HepG2 (cell line): Measurements from ENCODE around the gene CCDC142. TPM values are rescaled to one million over a fixed set of nuclear protein-coding genes. Genes with fewer than 3 reads are reported as not detected.

Experiments
- ARNT ChIP-seq: fragments of 450-650 bp; IDR thresholded peaks from 2 replicates; pipeline ENCODE4 v1.6.1; 2017
- FOXA3 ChIP-seq: IDR thresholded peaks from 2 replicates; pipeline ENCODE4 v1.6.1; 2016; ENCODE audit warnings: missing genetic modification reagents, missing compliant biosample characterization
- FOXK1 ChIP-seq: sonication (generic); formaldehyde crosslinking; IDR thresholded peaks from 2 replicates; pipeline ENCODE4 v1.4.0; 2020; ENCODE audit warnings: low read depth, missing genetic modification reagents, borderline replicate concordance
- FOXP1 ChIP-seq, 2 experiments: fragments of 450-650 bp in 1 of 2; IDR thresholded peaks; 2 replicates each; pipeline ENCODE4 v1.6.1; 2017 to 2018; ENCODE audit warnings: antibody characterized with exemption in 1 of 2
- GATA4 ChIP-seq: sonication (generic); IDR thresholded peaks from 2 replicates; pipeline ENCODE4 v1.6.1; 2016; ENCODE audit warnings: antibody characterized with exemption, low read depth, borderline replicate concordance
- GFI1 ChIP-seq: sonication (generic); formaldehyde crosslinking; IDR thresholded peaks from 2 replicates; pipeline ENCODE4 v1.5.0; 2020; ENCODE audit warnings: missing genetic modification reagents, mild to moderate bottlenecking, borderline replicate concordance
- HCFC1 ChIP-seq: fragments of 150-350 bp; IDR thresholded peaks from 2 replicates; pipeline ENCODE4 v1.6.1; 2014; ENCODE audit warnings: low read depth, low read length
- HHEX ChIP-seq: IDR thresholded peaks from 2 replicates; pipeline ENCODE4 v1.6.1; 2016; ENCODE audit warnings: control low read depth
- HNRNPH1 ChIP-seq: fragments of 200-400 bp; formaldehyde crosslinking; optimal IDR thresholded peaks from 2 replicates; pipeline ENCODE3; 2017; ENCODE audit warnings: mild to moderate bottlenecking, low read depth, low read length
- KLF16 ChIP-seq, 2 experiments: sonication (generic) in 1 of 2; formaldehyde crosslinking in 1 of 2; IDR thresholded peaks; 2 replicates each; pipeline versions ENCODE4 v1.6.1 to v1.8.0; 2016 to 2023; ENCODE audit warnings: missing genetic modification reagents in 2 of 2, missing compliant biosample characterization in 1 of 2
- LCORL ChIP-seq, 2 experiments: fragments of 450-650 bp in 1 of 2; sonication (generic) in 1 of 2; formaldehyde crosslinking in 1 of 2; IDR thresholded peaks; 2 replicates each; pipeline versions ENCODE4 v1.5.0 to v1.6.1; 2017 to 2020; ENCODE audit warnings: antibody characterized with exemption in 1 of 2, missing genetic modification reagents in 1 of 2
- MBNL3 ChIP-seq: fragments of 250-450 bp; sonication (Bioruptor Pico); conservative IDR thresholded peaks from 2 replicates; pipeline ENCODE4 v1.8.0; 2022; ENCODE audit warnings: mild to moderate bottlenecking, inconsistent platforms
- MYNN ChIP-seq: sonication (generic); formaldehyde crosslinking; IDR thresholded peaks from 2 replicates; pipeline ENCODE4 v1.4.0; 2020; ENCODE audit warnings: mild to moderate bottlenecking, low read depth, missing genetic modification reagents
- PTBP1 ChIP-seq: fragments of 200-400 bp; formaldehyde crosslinking; IDR thresholded peaks from 2 replicates; pipeline ENCODE4 v1.6.1; 2018; ENCODE audit warnings: low read length, low read depth; ENCODE audit not compliant: poor library complexity, severe bottlenecking
- SMC3 ChIP-seq: IDR thresholded peaks from 2 replicates; pipeline ENCODE4 v1.6.1; 2011; ENCODE audit warnings: low read length, improper control_type of control experiment
- SNAI1 ChIP-seq: sonication (generic); formaldehyde crosslinking; IDR thresholded peaks from 2 replicates; pipeline ENCODE4 v1.5.0; 2020; ENCODE audit warnings: mild to moderate bottlenecking, missing genetic modification reagents, borderline replicate concordance
- TAF15 ChIP-seq: fragments of 200-400 bp; formaldehyde crosslinking; IDR thresholded peaks from one replicate; pipeline ENCODE4 v1.6.1; 2018; ENCODE audit warnings: mild to moderate bottlenecking, low read depth, low read length; ENCODE audit not compliant: poor library complexity, severe bottlenecking
- TCF12 ChIP-seq, 2 experiments: fragments of 450-650 bp in 1 of 2; sonication (generic) in 1 of 2; formaldehyde crosslinking in 1 of 2; IDR thresholded peaks; 2 replicates each; pipeline versions ENCODE4 v1.6.1 to v1.8.0; 2017 to 2022; ENCODE audit warnings: antibody characterized with exemption in 1 of 2, mild to moderate bottlenecking in 1 of 2, missing genetic modification reagents in 1 of 2, moderate library complexity in 1 of 2
- TRIM24 ChIP-seq: sonication (generic); formaldehyde crosslinking; IDR thresholded peaks from 2 replicates; pipeline ENCODE4 v1.8.0; 2022; ENCODE audit warnings: mild to moderate bottlenecking, missing genetic modification reagents
- YEATS4 ChIP-seq: sonication (generic); formaldehyde crosslinking; IDR thresholded peaks from 2 replicates; pipeline ENCODE4 v1.4.0; 2020; ENCODE audit warnings: missing genetic modification reagents, borderline replicate concordance
- ZBTB42 ChIP-seq: sonication (generic); formaldehyde crosslinking; IDR thresholded peaks from 2 replicates; pipeline ENCODE4 v1.5.0; 2020; ENCODE audit warnings: mild to moderate bottlenecking, missing genetic modification reagents
- ZBTB7B ChIP-seq: sonication (generic); formaldehyde crosslinking; IDR thresholded peaks from 2 replicates; pipeline ENCODE4 v1.4.0; 2020; ENCODE audit warnings: missing genetic modification reagents
- ZKSCAN1 ChIP-seq: fragments of 150-350 bp; IDR thresholded peaks from 2 replicates; pipeline ENCODE4 v1.6.1; 2014; ENCODE audit warnings: low read length
- ZNF468 ChIP-seq: sonication (generic); formaldehyde crosslinking; IDR thresholded peaks from 2 replicates; pipeline ENCODE4 v1.8.0; 2022; ENCODE audit warnings: mild to moderate bottlenecking, moderate library complexity, missing genetic modification reagents
- ZNF558 ChIP-seq: sonication (generic); formaldehyde crosslinking; IDR thresholded peaks from 2 replicates; pipeline ENCODE4 v1.9.0; 2022; ENCODE audit warnings: mild to moderate bottlenecking, missing genetic modification reagents, borderline replicate concordance
- ZNF747 ChIP-seq: sonication (generic); formaldehyde crosslinking; IDR thresholded peaks from 2 replicates; pipeline ENCODE4 v1.8.1; 2023; ENCODE audit warnings: missing genetic modification reagents, mild to moderate bottlenecking, borderline replicate concordance
- ZNF75D ChIP-seq: sonication (generic); formaldehyde crosslinking; IDR thresholded peaks from 2 replicates; pipeline ENCODE4 v1.8.1; 2023; ENCODE audit warnings: missing genetic modification reagents, mild to moderate bottlenecking, borderline replicate concordance
- ZNF768 ChIP-seq: sonication (generic); formaldehyde crosslinking; IDR thresholded peaks from 2 replicates; pipeline ENCODE4 v1.4.0; 2020; ENCODE audit warnings: missing genetic modification reagents
- ZNF83 ChIP-seq: sonication (generic); formaldehyde crosslinking; IDR thresholded peaks from 2 replicates; pipeline ENCODE4 v1.4.0; 2020; ENCODE audit warnings: missing genetic modification reagents, mild to moderate bottlenecking, borderline replicate concordance
- ZSCAN29 ChIP-seq: sonication (generic); formaldehyde crosslinking; conservative IDR thresholded peaks from 2 replicates; pipeline ENCODE4 v1.4.0; 2020; ENCODE audit warnings: mild to moderate bottlenecking, missing genetic modification reagents
- polyA plus RNA-seq, 8 experiments: library from polyadenylated mRNA; depleted of rRNA in 3 of 8; stranded (reverse) in 7 of 8; unstranded in 1 of 8; fragments of >200 nt; fragmentation: Illumina TruSeq in 4 of 8; extraction: Trizol in 4 of 8; gene quantifications; 2 replicates each; pipeline versions ENCODE4 v1.2.1 to v1.2.3, GENCODE V29; 2011 to 2016; ENCODE audit warnings: low read depth in 4 of 8, missing spikeins in 1 of 8, mixed read lengths in 1 of 8; ENCODE audit not compliant: insufficient read depth in 1 of 8
- total RNA-seq, 5 experiments: library from RNA; depleted of rRNA; stranded (reverse); fragments of >200 nt; fragmentation: Illumina TruSeq; extraction: Trizol; gene quantifications; 2 replicates each; pipeline ENCODE4 v1.2.3, GENCODE V29; 2016; ENCODE audit warnings: low read depth in 1 of 5
- TF ChIP-seq, protein P1 (sequence below): sonication (generic); formaldehyde crosslinking; IDR thresholded peaks from 2 replicates; pipeline ENCODE4 v1.5.0; 2020; ENCODE audit warnings: missing genetic modification reagents, mild to moderate bottlenecking, borderline replicate concordance

CCDC142 gene
- total and polyA plus RNA-seq, 2 of the 13 experiments (the other 11 are each of a cell fraction or from before 2014, with no cell fraction given) = 14.7 to 30.4 TPM

DNA sequence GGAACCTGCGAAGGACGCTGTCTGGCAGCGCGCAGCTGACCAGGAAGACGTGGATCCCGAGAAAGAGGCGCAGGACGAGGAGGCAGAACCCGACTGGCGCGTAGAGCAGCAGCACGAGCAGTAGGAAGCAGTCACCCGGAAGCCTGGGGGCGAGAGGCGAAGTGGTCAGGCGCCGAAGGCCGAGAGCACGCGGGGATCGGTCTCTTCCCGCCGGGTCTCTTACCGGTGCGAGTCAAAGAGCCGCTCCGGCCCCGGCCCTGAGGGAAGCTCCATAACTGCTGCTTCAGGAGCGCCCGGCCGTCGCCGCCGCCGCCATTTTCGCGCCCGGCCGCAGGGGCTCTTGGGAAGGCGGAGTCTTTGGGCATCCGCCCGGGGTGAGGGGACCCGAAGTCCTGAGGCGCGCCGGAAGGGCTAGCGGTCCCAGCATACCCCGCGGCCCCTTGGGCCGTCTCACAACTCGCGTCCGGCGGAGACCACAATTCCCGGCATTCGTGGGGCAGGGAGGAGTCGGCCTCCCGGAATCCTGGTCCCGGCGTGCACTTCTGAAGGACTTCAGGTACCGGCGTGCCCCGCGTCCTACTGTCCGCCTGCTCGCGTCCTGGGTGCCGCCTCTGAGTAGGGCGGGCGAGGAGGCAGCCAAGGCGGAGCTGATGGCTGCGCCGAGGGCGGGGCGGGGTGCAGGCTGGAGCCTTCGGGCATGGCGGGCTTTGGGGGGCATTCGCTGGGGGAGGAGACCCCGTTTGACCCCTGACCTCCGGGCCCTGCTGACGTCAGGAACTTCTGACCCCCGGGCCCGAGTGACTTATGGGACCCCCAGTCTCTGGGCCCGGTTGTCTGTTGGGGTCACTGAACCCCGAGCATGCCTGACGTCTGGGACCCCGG is 46.8 kb upstream of the CCDC142 start, which contains the start of the genes AUP1 and HTRA2 (continued):
- no peak for TF ChIP-seq ZKSCAN1
- no peak for TF ChIP-seq TCF12 (IDR thresholded peaks at IDR 0.05)
- TF ChIP-seq TCF12 (CRISPR knock-in tag; IDR thresholded peaks at IDR 0.05) = peak; percentile 82; the same call in 1 of the 2 replicates
- TF ChIP-seq ZNF83 (CRISPR knock-in tag) = 0 out of 2 replicates have a peak, but pooled peaks have one; percentile 26
- TF ChIP-seq MBNL3 = no peak
- TF ChIP-seq FOXP1 (IDR thresholded peaks at IDR 0.05) = no peak
- TF ChIP-seq FOXP1 (CRISPR knock-in tag; IDR thresholded peaks at IDR 0.05) = no peak
- peak; percentile 76 for TF ChIP-seq FOXK1 (CRISPR knock-in tag)
- no peak for TF ChIP-seq SMC3
- TF ChIP-seq GFI1 = no peak; the same call in none of the 2 replicates
- peak; percentile 88 to 90; a peak in 3 of 4 replicates for TF ChIP-seq KLF16 (CRISPR knock-in tag; IDR thresholded peaks at IDR 0.05)
- TF ChIP-seq HHEX = peak; percentile 44; the same call in 1 of the 2 replicates
- 0 out of 2 replicates have a peak, but pooled peaks have one; percentile 73 for TF ChIP-seq MYNN (CRISPR knock-in tag)
- peak; percentile 84; the same call in 1 of the 2 replicates for TF ChIP-seq ZBTB42 (CRISPR knock-in tag)
- TF ChIP-seq ZNF75D (CRISPR knock-in tag) = 0 out of 2 replicates have a peak, but pooled peaks have one; percentile 83
- no peak for TF ChIP-seq ARNT
- TF ChIP-seq ZNF558 (CRISPR knock-in tag) = peak; percentile 87; the same call in 1 of the 2 replicates
- peak; percentile 69; the same call in 1 of the 2 replicates for TF ChIP-seq FOXA3
- TF ChIP-seq ZSCAN29 (CRISPR knock-in tag) = peak; percentile 79; the same call in 1 of the 2 replicates
- TF ChIP-seq YEATS4 (CRISPR knock-in tag) = peak; percentile 83
- 0 out of 2 replicates have a peak, but pooled peaks have one; percentile 90 for TF ChIP-seq SNAI1 (CRISPR knock-in tag)
- TF ChIP-seq GATA4 = peak; percentile 58; the same call in 1 of the 2 replicates
- TF ChIP-seq TRIM24 (CRISPR knock-in tag) = no peak
- TF ChIP-seq, protein P1, sequence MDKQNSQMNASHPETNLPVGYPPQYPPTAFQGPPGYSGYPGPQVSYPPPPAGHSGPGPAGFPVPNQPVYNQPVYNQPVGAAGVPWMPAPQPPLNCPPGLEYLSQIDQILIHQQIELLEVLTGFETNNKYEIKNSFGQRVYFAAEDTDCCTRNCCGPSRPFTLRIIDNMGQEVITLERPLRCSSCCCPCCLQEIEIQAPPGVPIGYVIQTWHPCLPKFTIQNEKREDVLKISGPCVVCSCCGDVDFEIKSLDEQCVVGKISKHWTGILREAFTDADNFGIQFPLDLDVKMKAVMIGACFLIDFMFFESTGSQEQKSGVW (CRISPR knock-in tag) = no peak
- no peak for TF ChIP-seq PTBP1
- no peak for TF ChIP-seq TAF15
- peak; percentile 54; the same call in 1 of the 2 replicates for TF ChIP-seq ZNF768
- no peak for TF ChIP-seq ZNF468
- TF ChIP-seq ZNF747 = peak; percentile 96
- peak; percentile 55 for TF ChIP-seq ZBTB7B (CRISPR knock-in tag)
- TF ChIP-seq LCORL (IDR thresholded peaks at IDR 0.05) = 0 out of 2 replicates have a peak, but pooled peaks have one; percentile 4
- peak; percentile 79 for TF ChIP-seq LCORL (CRISPR knock-in tag; IDR thresholded peaks at IDR 0.05)
- no peak for TF ChIP-seq HNRNPH1
- peak; percentile 96 for TF ChIP-seq HCFC1
